ENCODE results near the gene TCAF1.
"Not testable (repeated sequence)": the region's sequence is repeated elsewhere in the genome, so short reads cannot be mapped to it uniquely, and the experiment has no call there.

The TCAF1 gene

DNA sequence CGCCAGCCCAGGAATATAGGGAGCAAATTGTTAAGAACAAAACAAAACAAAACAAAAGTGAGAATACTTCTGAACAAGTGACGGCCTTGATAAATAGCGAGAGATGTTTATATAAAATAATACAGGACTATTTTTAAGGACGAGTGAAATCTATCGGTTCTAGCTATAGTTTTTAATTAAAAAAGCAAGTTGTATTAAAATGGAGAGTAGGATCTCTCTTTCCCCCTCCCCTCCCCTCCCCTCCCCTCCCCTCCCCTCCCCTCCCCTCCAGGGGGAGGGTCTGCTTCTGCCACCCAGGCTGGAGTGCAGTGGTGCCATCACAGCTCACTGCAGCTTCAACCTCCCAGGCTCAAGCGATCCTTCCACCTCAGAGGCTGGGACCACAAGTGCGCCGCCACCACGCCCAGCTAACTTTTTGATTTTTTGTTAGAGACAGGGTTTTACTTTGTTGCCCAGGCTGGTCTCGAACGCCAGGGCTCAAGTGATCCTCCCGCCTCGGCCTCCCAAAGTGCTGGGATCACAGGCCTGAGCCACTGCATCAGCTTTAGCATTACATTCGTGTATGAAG is 440 bp upstream of the TCAF1 start:
- no peak for DNase-seq

DNA sequence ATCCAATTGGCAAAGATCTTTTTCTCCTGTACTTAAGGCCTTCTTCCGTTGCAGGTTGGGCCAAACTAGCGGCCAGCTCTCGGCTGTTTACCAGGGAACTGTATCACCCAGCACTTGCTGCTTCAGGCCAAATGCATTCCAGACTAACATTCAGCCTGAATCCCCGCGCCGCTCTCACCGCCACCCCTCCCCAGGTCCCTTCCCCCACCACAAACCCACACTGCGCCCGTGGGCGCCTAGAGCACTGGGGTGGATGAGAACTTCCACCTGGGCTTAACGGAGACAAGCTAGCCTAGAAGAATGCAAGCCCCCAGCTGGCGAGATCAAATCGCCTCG is 676 bp downstream of the TCAF1 start:
- DNase-seq = no peak

DNA sequence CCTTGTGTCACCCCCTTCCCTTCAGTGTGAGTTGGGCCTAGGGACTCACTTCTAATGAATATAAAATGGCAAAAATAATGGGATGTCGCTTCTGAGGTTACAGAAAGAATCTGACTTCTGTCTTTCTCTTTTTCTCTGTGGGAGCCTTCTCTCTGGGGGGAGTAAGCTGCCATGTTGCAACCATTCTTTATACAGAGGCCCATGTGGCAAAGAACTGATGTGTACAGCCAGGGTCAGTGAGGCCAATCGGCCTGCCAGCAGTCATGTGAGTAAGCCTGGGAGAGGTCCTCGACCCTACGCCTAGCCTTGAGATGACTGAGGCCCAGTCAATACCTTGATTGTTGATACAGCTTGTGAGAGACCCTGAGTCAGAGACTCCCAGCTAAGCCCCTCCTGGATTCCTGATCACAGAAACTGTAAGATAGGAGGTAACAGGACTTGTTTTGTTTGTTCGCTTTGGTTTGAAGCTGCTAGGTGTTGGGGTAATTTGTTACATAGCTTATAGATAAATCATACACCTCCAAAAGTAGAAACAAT is 1.7 kb downstream of the TCAF1 start:
- DNase-seq = no peak

DNA sequence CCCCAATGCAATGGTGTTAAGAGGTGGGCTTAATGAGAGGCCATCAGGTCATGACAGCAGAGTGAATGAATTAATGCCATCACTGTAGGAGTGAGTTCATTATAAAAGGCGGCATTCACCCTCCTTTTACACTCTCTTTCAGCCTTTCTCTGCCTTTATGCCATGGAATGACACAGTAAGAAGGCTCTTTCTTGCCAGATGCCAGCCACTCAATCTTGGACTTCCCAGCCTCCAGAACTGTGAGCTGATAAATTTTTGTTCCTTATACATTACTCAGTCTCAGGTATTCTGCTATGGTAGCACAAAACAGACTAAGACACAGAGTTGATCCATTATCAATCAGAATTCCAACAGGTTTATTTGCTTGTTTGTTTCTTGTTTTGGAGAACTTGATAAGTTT is 3.2 kb downstream of the TCAF1 start:
- DNase-seq = no peak

DNA sequence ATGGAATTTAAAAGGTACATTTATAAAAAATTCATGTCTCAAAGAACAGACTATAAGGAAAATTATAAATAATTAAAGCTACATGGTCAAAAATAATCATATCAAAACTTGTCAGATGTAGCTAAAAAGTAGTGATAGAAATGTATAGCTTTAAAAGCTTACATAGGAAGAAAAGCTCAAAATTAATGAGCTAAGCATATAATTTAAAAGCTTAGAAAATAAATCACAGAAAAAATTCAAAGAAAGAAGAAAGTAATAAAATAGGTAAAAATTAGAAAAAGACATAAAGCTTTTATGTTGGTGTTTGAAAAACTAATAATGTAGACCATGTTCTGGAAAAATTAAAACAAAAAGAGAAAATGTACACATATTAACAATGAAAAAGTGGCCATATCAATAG is 5.3 kb downstream of the TCAF1 start:
- no peak for DNase-seq

DNA sequence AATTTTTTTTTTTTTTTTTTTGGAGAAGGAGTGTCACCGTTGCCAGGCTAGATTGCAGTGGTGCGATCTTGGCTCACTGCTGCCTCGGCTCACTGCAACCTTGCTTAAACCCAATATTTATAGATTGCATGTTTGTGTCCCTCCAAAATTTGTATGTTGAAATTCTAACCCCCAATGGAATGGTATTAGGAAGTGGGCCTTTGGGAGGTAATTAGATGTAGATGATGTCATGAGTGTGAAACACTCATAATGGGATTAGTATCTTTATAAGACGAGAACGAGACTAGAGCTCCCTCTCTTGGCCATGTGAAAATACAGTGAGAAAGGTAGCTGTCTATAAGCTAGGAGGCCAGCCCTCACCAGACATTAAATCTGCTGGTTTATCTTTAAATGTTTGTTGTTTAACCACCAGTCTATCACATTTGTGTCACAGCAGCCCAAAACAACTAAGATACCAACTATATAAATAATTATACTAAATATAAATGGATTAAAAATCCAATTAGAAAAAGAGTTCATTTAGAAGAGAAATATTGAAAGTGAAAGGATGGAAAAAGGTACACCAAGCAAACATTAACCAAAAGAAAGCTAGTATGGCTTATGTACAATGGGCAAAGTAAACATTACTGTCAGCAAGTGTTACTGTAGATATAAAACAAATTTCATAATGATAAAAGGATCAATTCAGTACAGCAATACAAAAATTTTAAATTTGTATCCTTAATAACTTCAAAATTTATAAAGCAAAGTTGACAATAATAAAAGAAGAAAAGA is 9.3 kb downstream of the TCAF1 start:
- DNase-seq = no peak

DNA sequence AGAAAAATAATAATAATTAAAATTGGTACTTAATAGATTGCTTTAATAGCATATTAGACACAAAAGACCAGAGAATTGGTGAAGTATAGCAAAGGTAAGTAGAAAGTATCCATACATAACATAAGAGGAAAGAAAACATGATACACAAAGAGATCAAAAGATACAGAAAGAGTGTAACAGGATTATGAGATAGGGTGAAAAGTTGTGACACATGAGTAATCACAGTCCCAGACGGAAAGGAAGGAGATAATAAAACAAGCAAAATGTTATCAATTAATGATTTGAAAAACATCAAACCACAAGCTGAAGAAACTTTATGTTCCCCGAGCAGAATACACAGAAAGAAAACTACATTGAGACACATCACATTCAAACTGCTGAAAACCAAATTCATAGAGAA is 10.5 kb downstream of the TCAF1 start:
- no peak for DNase-seq

DNA sequence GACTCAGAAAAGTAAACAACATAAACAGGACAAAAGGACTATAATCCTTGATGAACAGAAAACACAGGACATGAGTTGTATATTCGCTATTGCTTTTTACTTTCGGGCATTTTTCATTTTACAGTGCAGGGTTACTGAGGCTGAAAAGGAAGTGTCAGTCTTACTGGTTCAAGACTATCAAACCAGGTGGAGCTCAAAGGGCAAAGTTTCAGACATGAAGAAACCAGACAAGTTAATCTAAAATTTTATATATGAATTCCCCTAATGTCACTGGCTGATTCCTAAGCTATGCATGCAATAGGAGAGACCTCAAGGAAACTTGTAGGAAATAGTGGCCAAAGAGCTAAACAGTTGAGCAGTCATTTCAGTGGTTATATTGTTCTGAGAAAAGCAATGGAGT is 11.4 kb downstream of the TCAF1 start:
- DNase-seq = no peak

DNA sequence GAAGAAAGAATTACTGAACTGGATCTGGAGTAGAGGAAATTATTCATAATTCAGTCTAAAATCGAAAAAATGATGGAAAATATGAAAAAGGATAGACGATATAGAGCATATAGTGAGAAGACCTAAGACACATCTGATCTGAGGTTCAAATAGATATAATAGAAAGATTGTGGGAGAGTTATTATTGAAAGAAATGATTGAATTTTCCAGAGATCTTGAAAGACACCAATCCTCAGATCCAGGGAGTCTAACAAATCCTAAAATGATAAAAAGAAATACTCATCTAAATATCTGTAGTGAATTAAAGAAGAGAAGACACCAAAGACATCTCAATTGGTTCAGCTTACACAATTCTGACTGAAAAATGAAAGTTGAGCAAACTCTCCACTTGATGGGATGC is 12.9 kb downstream of the TCAF1 start:
- DNase-seq = no peak

DNA sequence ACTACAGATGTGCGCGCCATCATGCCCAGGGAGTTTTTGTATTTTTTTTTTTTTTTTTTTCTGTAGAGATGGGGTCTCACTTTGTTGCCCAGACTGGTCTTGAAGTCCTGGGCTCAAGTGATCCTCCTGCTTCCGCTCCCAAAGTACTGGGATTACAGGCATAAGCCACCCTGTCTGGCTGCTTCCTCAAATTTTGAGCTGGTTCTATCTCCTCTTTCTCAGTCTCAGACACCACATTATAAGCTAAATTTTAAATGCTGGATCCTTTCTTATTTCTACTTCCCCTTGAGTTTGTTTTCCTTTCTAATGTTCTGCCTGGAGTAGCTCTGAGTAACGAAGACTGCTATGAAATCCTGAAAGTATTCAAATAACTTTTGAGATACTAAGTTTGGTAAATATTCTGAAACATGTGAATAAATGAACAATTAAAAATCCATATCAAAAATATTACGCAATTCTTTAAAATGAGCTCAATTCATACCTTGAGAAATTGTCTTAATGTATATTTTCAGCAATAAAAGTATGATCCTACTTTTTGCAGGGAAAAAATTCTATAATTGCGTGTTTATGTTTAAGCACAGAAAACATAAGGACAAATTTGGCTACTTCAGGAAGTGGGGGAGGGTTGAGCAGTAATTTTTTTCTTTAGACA is 15.0 kb downstream of the TCAF1 start:
- DNase-seq = no peak

DNA sequence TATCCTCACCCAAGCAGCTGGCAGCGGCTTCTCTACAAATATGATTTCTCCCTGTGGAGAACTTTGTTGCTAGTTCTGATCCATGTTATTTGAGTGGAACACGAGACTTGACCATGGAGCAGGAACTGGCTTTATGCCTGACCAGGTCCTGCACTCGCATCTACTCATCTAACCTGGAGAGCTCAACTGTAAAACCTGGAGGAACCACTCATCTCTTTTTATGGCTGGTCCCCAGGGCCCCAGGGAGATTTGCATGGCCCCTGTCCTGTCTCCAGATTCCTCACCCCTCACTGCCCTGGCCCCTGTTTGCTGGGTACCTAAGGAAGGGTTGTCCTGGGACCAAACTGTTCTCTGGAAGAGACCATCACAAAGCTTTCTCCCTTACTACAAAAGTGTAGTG is 16.0 kb downstream of the TCAF1 start:
- no peak for DNase-seq

DNA sequence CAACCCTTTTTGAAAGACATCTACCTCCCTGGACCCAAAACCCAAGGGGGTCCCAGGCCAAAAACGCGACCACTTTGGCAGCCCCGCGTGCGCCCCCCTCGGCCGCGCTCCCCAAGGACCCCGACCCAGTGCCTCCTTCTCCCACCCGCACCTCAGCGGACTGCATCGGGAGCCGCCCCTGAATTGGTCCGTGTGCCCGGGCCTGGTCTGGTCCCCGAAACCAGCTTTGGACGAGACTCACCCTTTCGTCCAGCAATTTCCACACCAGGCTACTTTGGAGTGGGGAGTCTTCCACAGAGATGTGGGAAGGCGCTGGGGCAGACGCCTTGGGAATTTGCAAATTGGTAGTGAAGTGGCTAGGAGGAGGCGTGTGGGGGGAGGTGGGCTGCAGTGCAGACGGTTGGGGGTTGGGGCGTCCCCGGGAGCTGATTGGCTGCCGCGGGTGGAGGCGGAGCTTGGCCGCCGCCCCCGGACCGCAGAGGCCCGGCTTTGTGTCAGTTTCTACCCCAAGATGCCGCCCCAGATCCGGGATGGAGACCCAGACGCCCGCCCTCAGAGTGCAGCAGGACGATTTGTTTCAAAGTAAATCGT is 16.9 kb downstream of the TCAF1 start:
- DNase-seq = no peak

DNA sequence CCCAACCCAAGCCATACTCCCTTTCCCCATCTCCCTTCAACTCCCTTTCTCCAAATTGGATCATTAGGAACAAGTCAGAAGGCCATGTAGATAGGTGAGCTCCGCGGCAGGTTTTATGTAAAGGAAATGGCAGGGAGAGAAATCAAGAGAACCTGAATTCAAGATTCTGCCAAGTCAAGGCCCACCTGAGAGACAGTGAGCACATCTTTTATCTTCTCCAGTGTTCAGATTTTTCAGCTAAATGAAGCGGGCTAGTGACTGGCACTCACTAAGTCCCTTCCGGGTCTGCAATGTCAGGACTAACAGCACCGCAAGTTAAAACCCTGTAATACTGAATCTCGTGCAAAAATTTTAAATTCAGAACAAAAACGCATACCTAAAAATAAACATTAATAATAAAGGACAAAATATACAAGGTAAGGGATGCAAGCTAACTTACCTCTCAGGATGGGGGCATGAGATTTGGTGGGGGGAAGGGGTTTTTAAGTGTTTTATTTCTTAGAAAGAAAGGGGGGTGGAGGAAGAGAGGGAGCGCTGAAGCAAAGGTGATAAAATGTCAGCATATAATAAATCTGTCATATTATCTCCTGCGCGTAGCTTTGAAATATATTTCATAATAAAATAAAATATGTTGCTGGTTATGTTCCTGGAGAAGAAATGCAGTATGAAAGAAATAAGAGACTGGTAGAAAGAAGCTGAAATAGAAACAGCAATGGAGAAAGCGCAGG is 17.6 kb downstream of the TCAF1 start:
- DNase-seq = no peak

DNA sequence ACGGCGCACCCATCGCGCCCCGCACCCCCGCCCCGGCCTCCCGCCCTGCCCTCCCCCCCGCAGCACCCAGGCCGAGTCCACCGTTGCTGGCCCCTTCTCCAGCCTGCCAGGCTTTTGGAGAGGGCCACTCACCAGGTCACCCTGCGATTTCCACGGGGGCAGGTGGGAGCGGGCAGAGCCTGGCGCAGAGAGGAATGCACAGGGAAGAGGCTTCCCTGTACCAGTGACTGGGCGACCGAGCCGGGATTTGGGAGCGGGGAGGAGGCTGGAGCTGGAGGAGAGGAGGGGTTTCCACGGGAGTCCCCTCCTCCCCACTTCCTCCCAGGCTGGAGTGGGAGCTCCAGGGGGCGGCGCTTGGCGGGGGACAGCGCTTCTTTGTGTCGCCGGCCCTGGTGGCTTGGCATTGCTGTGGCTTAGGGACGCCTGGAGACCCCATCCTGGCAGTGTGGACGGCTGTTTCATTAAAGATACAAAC is 19.3 kb downstream of the TCAF1 start:
- no peak for DNase-seq

DNA sequence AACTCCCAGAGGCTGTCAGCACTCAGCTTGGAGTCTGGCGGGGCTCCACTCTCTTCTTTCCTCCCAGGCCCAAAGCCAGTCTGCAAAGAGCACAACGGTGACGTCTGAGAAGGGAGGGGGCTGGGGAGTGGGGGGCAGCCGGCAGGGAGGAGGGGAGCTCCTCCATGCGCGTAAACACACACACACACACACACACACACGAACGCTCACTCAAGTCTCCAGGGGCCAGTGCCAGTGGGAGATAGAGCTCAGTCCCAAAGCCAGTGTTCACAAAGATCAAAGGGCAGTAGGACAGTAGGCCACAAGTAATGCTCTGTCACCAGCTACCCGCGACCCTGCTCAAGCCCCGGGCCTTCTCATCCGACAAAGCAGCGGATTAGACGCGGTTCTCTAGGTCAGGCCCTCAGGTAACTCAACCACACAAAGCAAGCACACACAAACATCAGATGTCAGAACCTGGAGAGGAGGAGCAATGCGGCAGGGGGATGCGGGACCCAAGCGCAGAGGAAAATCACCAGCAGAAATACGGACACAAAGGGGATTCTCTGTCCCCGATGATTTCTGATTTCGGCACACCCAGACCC is 19.9 kb downstream of the TCAF1 start:
- no peak for DNase-seq

DNA sequence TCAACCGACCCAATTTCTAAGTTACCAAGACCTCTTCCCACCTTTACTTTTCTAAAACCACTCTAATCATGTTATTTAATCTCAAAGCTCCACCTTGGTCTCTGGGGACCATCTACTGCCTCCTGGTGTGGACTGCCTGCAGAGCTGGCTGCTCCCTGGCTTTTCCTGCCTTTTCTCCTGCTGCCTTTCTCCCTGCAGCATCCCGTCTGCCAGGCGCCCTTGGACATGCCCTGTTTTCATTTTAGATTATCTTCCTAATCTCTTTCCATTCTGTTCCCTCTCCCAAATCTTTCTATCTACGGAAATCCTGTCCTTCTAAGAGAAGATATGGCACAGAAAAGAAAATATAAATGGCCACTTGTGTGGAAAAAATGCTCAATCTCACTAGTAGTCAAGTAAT is 23.1 kb downstream of the TCAF1 start:
- DNase-seq = no peak

DNA sequence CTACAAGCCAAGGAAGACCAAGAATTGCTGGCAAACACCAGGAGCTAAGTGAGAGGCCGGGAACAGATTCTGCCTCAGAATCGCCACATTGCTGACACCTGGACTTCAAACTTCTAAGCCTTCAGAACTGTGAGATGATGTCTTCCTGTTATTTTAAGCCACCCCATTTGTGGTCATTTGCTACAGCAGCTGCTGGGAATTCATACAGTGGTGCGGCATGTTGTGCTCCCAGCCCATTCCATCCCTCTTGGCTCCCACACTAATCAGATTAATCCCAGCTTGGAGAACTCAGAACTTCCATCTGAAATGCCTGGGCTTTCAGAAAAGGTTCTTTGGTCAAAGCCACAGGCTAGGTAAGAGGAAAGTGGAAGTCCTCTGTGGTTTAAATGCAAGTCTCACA is 24.9 kb downstream of the TCAF1 start:
- DNase-seq = no peak

DNA sequence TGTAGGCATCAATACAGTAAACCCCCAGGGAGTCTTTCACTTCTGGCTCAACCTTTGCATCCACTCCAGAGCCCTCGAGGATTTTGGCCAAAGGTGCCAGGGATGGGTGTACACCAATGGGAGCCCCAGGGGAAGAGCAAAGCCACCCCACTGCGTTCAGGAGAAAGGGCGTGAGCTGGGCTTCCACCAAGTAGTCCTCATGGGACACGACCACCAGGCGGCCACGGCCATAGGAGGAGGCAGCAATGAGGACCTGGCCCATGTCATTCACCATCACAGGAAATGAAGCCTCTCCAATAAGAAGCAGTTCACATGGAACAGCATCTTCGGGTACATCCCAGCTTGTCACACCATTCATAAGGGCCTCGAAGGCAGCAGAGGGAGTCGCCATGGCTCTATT is 25.8 kb downstream of the TCAF1 start:
- no peak for DNase-seq

DNA sequence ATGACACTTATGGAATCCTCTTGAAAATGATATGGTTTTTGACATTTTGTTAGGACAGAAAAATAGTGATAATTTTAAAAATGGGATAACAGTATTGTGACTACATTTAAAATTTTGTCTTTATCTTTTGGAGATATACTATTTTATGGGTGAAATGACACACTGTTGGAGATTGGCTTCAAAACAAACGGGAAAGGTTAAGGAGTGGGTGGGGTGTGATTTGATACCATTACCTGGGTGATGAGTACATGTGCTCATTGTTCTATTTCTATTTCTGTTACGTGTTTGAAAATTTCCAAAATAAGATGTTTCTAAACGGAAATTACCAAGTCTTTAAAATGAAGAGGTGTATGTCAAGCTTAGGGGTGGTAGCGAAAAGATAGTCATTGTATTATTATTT is 28.7 kb downstream of the TCAF1 start:
- DNase-seq = not testable (repeated sequence)

DNA sequence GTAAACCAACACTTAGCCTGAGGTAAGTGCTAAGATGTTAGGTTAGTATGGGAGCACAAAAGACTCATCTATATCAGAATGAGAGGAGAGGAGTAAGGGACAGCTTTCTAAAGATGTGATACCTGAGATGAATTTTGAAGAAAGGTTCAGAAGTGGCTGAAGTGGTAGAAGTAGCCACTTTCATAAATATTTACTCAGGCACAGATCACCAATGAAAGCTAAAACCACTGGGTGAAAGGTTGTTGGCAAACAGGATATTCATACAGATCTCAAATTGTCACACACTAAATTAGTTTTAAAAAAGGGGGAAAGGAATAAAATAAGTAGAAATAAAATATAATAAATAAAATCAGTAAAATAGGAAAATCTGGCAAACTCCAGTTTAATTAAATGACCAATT is 30.4 kb downstream of the TCAF1 start:
- not testable (repeated sequence) for DNase-seq

DNA sequence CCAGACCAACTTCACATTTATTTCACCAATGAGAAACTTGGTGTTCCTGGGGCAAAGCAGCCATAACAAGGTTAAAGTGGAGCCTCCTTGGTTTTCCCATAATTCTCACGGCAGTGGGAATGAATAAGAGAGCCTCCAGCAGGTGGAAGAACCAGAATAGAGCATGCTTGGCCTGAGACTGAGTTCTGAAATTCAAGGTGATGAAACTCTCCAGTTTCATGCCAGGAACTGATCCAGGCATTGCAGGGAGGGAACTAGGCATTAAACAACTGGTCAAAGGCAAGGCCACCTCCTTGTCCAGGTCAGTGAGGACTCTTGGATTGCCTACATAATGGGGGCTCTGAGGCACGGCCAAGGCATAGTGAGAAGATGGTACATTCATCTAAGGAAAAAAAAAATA is 44.0 kb downstream of the TCAF1 start:
- not testable (repeated sequence) for DNase-seq

DNA sequence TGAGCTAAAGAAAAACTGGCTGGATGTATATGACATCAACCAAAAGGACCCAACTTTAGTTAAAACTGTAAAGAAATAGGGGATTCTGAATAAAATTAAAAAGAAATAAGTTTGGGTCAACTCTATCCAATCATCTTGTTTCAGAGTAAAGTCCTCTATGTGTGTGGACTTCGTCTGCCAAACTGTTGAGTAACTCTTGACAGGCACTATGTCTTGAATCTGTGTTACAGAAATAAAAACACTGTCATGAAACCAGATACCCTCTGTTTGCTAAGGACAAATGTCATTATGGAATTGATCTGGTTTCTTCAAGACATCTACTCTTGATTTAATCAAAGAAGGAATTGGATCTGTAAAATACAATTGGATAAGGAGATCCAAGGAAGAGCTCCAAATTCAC is 46.5 kb downstream of the TCAF1 start:
- DNase-seq = not testable (repeated sequence)

DNA sequence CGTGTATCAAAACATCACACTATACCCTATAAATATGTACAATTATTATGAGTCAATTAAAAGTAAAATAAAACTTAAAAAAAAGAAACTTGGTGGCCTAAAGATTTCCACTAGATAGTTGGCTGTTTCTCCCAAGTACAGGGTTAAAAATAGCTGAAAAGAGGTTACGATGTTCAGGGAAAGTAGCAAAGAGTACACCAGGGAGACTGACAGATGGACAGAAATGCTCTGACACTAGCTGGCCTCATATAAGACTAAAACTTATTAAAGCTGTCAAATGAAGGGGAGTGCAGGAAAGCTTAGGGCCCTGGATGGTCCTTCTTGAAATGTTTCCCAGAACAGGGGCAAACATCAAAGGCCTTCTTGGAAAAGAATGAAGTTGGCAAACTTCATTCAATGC is 51.3 kb downstream of the TCAF1 start:
- DNase-seq = no peak

Measured in cortex of kidney (tissue), 1 donor.